Fibroblast of lung (primary cell): ENCODE data around the gene AP3D1. TPM values are rescaled to one million over a fixed set of nuclear protein-coding genes. Genes with fewer than 3 reads are reported as not detected.

Experiments
- DNase-seq, 2 donors: peaks; one replicate each; pipeline versions ENCODE4 v3.0.0 to v3.0.0-alpha.2; 2010; ENCODE audit warnings: low read depth in 2 of 2
- H2AFZ ChIP-seq: 2 replicates; pipeline ENCODE4 v1.5.1; 2012; ENCODE audit warnings: low read length, control low read depth, inconsistent platforms
- H3K27ac ChIP-seq: 2 replicates; pipeline ENCODE4 v1.5.1; 2011; ENCODE audit warnings: low read length, control low read depth; ENCODE audit not compliant: insufficient read depth
- H3K27me3 ChIP-seq: 2 replicates; pipeline ENCODE4 v1.5.1; 2011; ENCODE audit warnings: mild to moderate bottlenecking, low read length; ENCODE audit not compliant: control insufficient read depth, insufficient read depth
- H3K36me3 ChIP-seq: 2 replicates; pipeline ENCODE4 v1.5.1; 2011; ENCODE audit warnings: low read length; ENCODE audit not compliant: control insufficient read depth, insufficient read depth
- H3K4me1 ChIP-seq: 2 replicates; pipeline ENCODE4 v1.5.1; 2011; ENCODE audit warnings: low read length; ENCODE audit not compliant: control insufficient read depth, insufficient read depth; ENCODE audit errors: extremely low read depth
- H3K4me2 ChIP-seq: 2 replicates; pipeline ENCODE4 v1.5.1; 2011; ENCODE audit warnings: low read length, control low read depth; ENCODE audit not compliant: insufficient read depth; ENCODE audit errors: extremely low read depth
- H3K4me3 ChIP-seq, 4 experiments: fragments of 200-600 bp in 1 of 4; sonication (generic) in 1 of 4; replicated peaks in 1 of 4; 2 replicates each; pipeline ENCODE4 v1.5.1; 2011 to 2016; ENCODE audit warnings: low read length in 4 of 4, low read depth in 3 of 4, mild to moderate bottlenecking in 3 of 4, control low read depth in 2 of 4, inconsistent platforms in 1 of 4, mixed read lengths in 1 of 4; ENCODE audit not compliant: insufficient read depth in 1 of 4; ENCODE audit errors: control extremely low read depth in 1 of 4
- H3K79me2 ChIP-seq: 2 replicates; pipeline ENCODE4 v1.5.1; 2012; ENCODE audit warnings: mild to moderate bottlenecking, low read length, inconsistent platforms; ENCODE audit not compliant: control insufficient read depth, insufficient read depth
- H3K9ac ChIP-seq: 2 replicates; pipeline ENCODE4 v1.5.1; 2011; ENCODE audit warnings: mild to moderate bottlenecking, low read length, control low read depth; ENCODE audit not compliant: insufficient read depth
- H3K9me3 ChIP-seq: 2 replicates; pipeline ENCODE4 v1.5.1; 2012; ENCODE audit warnings: low read depth, low read length; ENCODE audit not compliant: control insufficient read depth, insufficient read depth
- H4K20me1 ChIP-seq: 2 replicates; pipeline ENCODE4 v1.5.1; 2011; ENCODE audit warnings: low read length; ENCODE audit not compliant: control insufficient read depth, insufficient read depth; ENCODE audit errors: extremely low read depth
- EZH2 ChIP-seq: IDR thresholded peaks from 2 replicates; pipeline ENCODE4 v1.5.1; 2012; ENCODE audit warnings: low read length, control low read depth, mild to moderate bottlenecking; ENCODE audit errors: missing control alignments
- polyA plus RNA-seq, 2 donors: library from polyadenylated mRNA; depleted of rRNA in 1 of 2; stranded (reverse) in 1 of 2; unstranded in 1 of 2; fragments of >200 nt; gene quantifications; 2 replicates each; pipeline ENCODE4 v1.2.1, GENCODE V29; 2011 to 2012; ENCODE audit warnings: missing spikeins in 1 of 2
- total RNA-seq: library from RNA; depleted of rRNA; stranded (reverse); fragments of >200 nt; gene quantifications from 2 replicates; pipeline ENCODE4 v1.2.1, GENCODE V29; 2014
- TF ChIP-seq, protein P1 (sequence below), 2 donors: IDR thresholded peaks in 1 of 2; conservative IDR thresholded peaks in 1 of 2; 1 replicate in 1 of 2; 2 replicates in 1 of 2; pipeline ENCODE4 v1.5.1; 2011 to 2012; ENCODE audit warnings: low read length in 2 of 2, control low read depth in 1 of 2, inconsistent platforms in 1 of 2, low read depth in 1 of 2, mild to moderate bottlenecking in 1 of 2

Gene AP3D1
- total and polyA plus RNA-seq, 2 donors (not counting 1 experiment from before 2014, with no cell fraction given): 68.0 to 99.9 TPM

GRCh38 chr19:2190848-2191455 lies 39.6 kb upstream of the AP3D1 start:
- no peaks in the 10 kb centered on the region for H3K27me3 ChIP-seq
- TF ChIP-seq, protein P1, sequence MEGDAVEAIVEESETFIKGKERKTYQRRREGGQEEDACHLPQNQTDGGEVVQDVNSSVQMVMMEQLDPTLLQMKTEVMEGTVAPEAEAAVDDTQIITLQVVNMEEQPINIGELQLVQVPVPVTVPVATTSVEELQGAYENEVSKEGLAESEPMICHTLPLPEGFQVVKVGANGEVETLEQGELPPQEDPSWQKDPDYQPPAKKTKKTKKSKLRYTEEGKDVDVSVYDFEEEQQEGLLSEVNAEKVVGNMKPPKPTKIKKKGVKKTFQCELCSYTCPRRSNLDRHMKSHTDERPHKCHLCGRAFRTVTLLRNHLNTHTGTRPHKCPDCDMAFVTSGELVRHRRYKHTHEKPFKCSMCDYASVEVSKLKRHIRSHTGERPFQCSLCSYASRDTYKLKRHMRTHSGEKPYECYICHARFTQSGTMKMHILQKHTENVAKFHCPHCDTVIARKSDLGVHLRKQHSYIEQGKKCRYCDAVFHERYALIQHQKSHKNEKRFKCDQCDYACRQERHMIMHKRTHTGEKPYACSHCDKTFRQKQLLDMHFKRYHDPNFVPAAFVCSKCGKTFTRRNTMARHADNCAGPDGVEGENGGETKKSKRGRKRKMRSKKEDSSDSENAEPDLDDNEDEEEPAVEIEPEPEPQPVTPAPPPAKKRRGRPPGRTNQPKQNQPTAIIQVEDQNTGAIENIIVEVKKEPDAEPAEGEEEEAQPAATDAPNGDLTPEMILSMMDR (conservative IDR thresholded peaks at IDR 0.05 in 1 of 2, IDR thresholded peaks at IDR 0.05 in 1 of 2; ENCODE audit: low read depth in 1 of 2, low read length in 2 of 2): no peak
- TF ChIP-seq EZH2: no peak
- no peak overlapping the region for H3K4me3 ChIP-seq
- no peak overlapping the region for H3K9ac ChIP-seq
- no peak overlapping the region for H2AFZ ChIP-seq
- DNase-seq: no peak
- peaks cover 49% of the 10 kb centered on the region for H3K36me3 ChIP-seq
- no peaks in the 10 kb centered on the region for H3K9me3 ChIP-seq
- H3K27ac ChIP-seq: no peak overlapping the region
- H3K4me1 ChIP-seq: peaks cover 17% of the 10 kb centered on the region
- H3K79me2 ChIP-seq: peaks cover 70% of the 10 kb centered on the region
- no peak overlapping the region for H3K4me2 ChIP-seq
- H4K20me1 ChIP-seq: no peaks in the 10 kb centered on the region

DNA sequence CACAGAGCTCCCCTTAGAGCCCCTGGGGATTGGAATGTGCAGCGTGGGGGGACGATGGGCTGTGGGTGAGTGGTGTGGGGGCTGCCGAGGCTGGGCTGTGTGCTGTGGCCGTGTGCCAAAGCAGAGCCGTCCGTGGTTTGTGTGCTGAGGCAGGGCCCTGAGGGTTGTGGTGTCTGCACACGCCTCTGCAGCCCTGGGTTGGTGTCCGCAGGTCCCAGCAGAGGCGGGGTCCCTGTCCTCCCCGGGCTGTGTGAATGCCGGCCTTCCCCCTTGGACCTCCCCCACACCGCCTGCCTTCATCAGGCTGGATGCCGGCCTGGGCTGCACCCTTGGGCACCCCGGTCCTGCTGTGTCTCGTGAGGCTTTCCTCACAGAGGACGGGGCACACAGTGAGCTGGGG lies 38.5 kb upstream of the AP3D1 start:
- H3K4me3 ChIP-seq: no peak overlapping the region
- no peaks in the 10 kb centered on the region for H3K27me3 ChIP-seq
- peaks cover 68% of the 10 kb centered on the region for H3K79me2 ChIP-seq
- H4K20me1 ChIP-seq: no peaks in the 10 kb centered on the region
- no peak overlapping the region for H3K4me2 ChIP-seq
- H3K36me3 ChIP-seq: peaks cover 41% of the 10 kb centered on the region
- DNase-seq: no peak
- H3K9ac ChIP-seq: peak overlapping the region; percentile 4
- H3K9me3 ChIP-seq: no peaks in the 10 kb centered on the region
- H3K4me1 ChIP-seq: peaks cover 27% of the 10 kb centered on the region
- H2AFZ ChIP-seq: no peak overlapping the region
- H3K27ac ChIP-seq: peak overlapping the region; percentile 76
- TF ChIP-seq, protein P1 (conservative IDR thresholded peaks at IDR 0.05 in 1 of 2, IDR thresholded peaks at IDR 0.05 in 1 of 2; ENCODE audit: low read depth in 1 of 2, low read length in 2 of 2): no peak
- TF ChIP-seq EZH2: no peak

GRCh38 chr19:2188708-2189385 lies 37.5 kb upstream of the AP3D1 start:
- peaks cover 31% of the 10 kb centered on the region for H3K4me1 ChIP-seq
- no peaks in the 10 kb centered on the region for H3K9me3 ChIP-seq
- no peaks in the 10 kb centered on the region for H3K27me3 ChIP-seq
- H3K9ac ChIP-seq: peak overlapping the region; percentile 10
- peaks cover 41% of the 10 kb centered on the region for H3K36me3 ChIP-seq
- no peaks in the 10 kb centered on the region for H4K20me1 ChIP-seq
- H3K4me3 ChIP-seq: no peak overlapping the region
- H3K27ac ChIP-seq: peak overlapping the region; percentile 76
- H2AFZ ChIP-seq: no peak overlapping the region
- DNase-seq: peak in 1 of 2 donors; percentile 43
- H3K79me2 ChIP-seq: peaks cover 73% of the 10 kb centered on the region
- H3K4me2 ChIP-seq: no peak overlapping the region
- TF ChIP-seq, protein P1 (conservative IDR thresholded peaks at IDR 0.05 in 1 of 2, IDR thresholded peaks at IDR 0.05 in 1 of 2; ENCODE audit: low read depth in 1 of 2, low read length in 2 of 2): no peak
- no peak for TF ChIP-seq EZH2
